Measurements from ENCODE around the gene LSM14A. TPM values are rescaled to one million over a fixed set of nuclear protein-coding genes. Genes with fewer than 3 reads are reported as not detected.

Gene LSM14A
- total RNA-seq, 1 donor from 2014 or later, result 63.7 TPM

- DNase-seq (ENCODE audit: low read depth), result peak; percentile 53
Measured at GRCh38 chr19:34254698-34255432, 82.6 kb downstream of the LSM14A start.

- no peak for DNase-seq (ENCODE audit: low read depth)
Measured at GRCh38 chr19:34255546-34255945, 83.2 kb downstream of the LSM14A start.

GRCh38 chr19:34256835-34257558 lies 84.7 kb downstream of the LSM14A start:
- no peak for DNase-seq (ENCODE audit: low read depth)

GRCh38 chr19:34257559-34257924 lies 85.2 kb downstream of the LSM14A start:
- no peak for DNase-seq (ENCODE audit: low read depth)

GRCh38 chr19:34259367-34260095 lies 87.2 kb downstream of the LSM14A start:
- no peak for DNase-seq (ENCODE audit: low read depth)

- no peak for DNase-seq (ENCODE audit: low read depth)
Measured at GRCh38 chr19:34260771-34261173, 88.5 kb downstream of the LSM14A start.

GRCh38 chr19:34261334-34262109 lies 89.2 kb downstream of the LSM14A start:
- no peak for DNase-seq (ENCODE audit: low read depth)

- DNase-seq (ENCODE audit: low read depth), result no peak
Measured at GRCh38 chr19:34263745-34264237, 91.5 kb downstream of the LSM14A start.

- DNase-seq (ENCODE audit: low read depth), result no peak
Measured at GRCh38 chr19:34265221-34265650, 92.9 kb downstream of the LSM14A start.

- DNase-seq (ENCODE audit: low read depth), result no peak
Measured at GRCh38 chr19:34269081-34269480, 96.8 kb downstream of the LSM14A start.

GRCh38 chr19:34269489-34269888 lies 97.2 kb downstream of the LSM14A start:
- no peak for DNase-seq (ENCODE audit: low read depth)

GRCh38 chr19:34269968-34270621 lies 97.8 kb downstream of the LSM14A start:
- peak; percentile 15 for DNase-seq (ENCODE audit: low read depth)

- peak; percentile 51 for DNase-seq (ENCODE audit: low read depth)
Measured at GRCh38 chr19:34273121-34273520, 100.8 kb downstream of the LSM14A start.

- no peak for DNase-seq (ENCODE audit: low read depth)
Measured at GRCh38 chr19:34274284-34274826, 102.1 kb downstream of the LSM14A start.

- DNase-seq (ENCODE audit: low read depth), result peak; percentile 40
Measured at GRCh38 chr19:34274827-34275625, 102.7 kb downstream of the LSM14A start.

GRCh38 chr19:34275705-34276104 lies 103.4 kb downstream of the LSM14A start:
- DNase-seq (ENCODE audit: low read depth), result no peak

- no peak for DNase-seq (ENCODE audit: low read depth)
Measured at GRCh38 chr19:34276614-34277013, 104.3 kb downstream of the LSM14A start.

GRCh38 chr19:34277244-34277643 lies 104.9 kb downstream of the LSM14A start:
- no peak for DNase-seq (ENCODE audit: low read depth)

- no peak for DNase-seq (ENCODE audit: low read depth)
Measured at GRCh38 chr19:34278783-34279182, 106.5 kb downstream of the LSM14A start.

All from myocyte (in vitro differentiated cells).